ENCODE measurements around the gene FBXW7. TPM values are rescaled to one million over a fixed set of nuclear protein-coding genes. Genes with fewer than 3 reads are reported as not detected.

Gene FBXW7
- polyA plus RNA-seq, 5 donors: 22.3 to 41.8 (median 34.1) TPM

DNA sequence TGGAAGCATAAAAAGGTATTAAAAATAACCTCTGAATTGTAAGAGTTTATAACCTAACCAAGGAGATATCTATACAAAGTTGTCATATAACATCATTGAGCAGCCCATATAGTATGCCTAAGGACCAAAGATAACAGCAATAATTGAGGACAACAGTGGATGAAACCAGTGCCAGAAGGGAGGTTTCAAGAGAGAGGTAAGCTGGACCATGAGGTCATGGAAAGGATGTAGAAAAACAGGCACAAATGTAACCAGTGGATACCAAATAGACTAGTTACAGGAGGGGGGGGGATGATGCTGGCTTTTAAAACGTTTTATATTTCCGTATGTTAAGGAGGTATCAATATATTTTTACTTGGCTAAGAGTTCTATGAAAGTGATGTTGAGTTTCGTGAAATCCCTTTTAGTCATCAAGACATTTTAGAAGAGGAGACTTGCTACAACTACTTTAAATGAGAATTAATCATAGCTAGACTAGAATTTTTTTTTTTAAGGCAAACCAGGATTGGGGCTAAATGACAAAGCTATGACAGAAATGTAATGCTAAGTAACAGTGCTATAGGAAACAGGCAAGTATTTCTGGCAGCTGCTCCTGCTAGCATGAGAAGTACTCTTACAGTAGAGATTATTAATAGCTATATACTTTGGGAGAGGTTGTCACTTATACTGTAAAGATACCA, 161.1 kb downstream of the FBXW7 start:
- no peak for DNase-seq

DNA sequence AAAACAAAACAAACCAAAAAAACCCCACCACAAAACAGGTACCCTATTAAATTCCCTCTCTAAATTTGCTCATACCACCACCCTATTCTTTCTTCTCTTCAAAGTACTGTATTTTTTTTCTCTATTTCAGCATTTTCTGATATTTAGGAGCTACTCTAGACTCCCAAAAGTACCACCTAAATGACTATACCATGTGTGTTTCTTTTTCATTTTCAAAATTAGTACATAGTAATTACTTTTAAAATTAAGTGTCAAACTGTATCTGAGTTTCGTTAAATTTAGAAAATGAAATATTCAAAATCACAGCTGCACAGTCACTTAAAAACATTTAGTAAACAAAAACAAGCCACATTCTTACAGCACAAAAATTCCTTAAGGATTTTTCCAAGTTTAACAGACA, 161.7 kb downstream of the FBXW7 start:
- DNase-seq: no peak

DNA sequence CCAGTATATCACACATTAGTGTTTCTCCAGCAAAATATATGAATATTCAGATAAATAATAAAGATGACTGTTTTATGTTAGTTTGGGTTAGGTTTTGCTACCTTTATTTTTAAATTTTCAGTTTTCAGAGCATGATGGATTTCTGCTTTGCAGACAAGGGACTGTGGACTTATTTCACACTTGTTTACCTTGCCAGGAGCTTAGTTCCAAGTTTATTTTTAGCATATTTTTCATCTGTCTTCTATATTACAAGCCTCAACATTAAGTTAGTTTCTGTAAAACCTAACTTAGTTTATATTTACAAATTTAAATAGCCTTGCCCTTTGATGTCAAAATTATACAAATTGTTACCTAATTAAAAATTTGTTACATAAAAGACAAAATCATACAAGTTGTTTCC, 163.4 kb downstream of the FBXW7 start:
- DNase-seq: no peak

GRCh38 chr4:152369902-152370295, 166.0 kb downstream of the FBXW7 start:
- no peak for DNase-seq

DNA sequence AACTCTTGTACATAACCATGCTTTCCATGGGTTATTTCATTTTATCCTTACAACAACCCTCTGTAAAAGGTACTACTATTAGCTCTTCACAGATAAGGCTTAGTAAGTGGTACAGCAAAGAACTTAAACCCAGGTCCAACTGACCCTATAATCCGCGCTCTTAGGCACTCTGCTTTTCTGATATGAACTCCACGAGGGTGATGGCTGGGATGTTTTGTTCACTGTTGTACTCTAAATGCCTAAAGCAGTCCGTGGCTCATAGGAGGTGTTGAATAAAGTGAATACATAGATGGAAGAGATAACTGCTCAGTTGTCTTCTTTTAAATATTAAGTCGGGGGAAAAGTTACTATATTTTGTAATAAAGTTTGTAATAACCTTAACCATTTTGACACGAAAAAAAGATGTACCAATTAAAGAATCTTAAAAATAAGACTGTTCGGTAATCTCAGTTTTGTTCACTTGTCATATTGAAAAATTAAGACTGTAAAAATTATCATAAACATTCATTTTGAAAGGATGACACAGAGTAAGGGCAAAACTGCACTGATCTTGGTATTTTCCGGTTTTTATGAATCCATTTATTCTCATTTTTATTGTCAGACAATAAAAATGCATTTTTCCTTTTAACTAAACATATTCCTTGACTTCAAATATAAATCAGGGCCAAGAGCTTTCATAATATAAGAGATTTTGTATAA, 166.5 kb downstream of the FBXW7 start:
- no peak for DNase-seq

GRCh38 chr4:152368001-152368400, 167.9 kb downstream of the FBXW7 start:
- DNase-seq: no peak

DNA sequence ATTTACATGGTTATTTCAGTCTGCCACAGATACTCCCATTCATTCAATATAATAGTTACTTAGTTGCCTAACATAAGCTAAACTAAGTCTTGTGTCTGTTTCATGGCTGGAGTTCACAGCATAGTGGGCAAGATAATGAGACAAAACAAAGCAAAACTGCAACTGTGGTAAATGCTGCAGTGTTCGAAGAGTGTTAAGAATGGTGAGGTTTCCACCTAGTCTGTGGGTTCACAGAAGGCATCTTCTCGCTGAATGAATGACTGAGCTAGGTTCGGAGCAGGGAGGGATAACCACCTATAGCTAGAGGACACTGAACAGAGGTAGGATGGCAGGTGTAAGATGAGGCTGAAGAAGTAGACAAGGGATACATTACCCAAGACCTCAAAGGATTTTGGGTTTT, 171.0 kb downstream of the FBXW7 start:
- no peak for DNase-seq

- DNase-seq: no peak
These were observed 171.5 kb downstream of the FBXW7 start for GRCh38 chr4:152364383-152364782.

GRCh38 chr4:152363904-152364303, 172.0 kb downstream of the FBXW7 start:
- DNase-seq: no peak

- no peak for DNase-seq
These were observed 172.8 kb downstream of the FBXW7 start for GRCh38 chr4:152363086-152363485.

- DNase-seq: no peak
These were observed 175.9 kb downstream of the FBXW7 start for GRCh38 chr4:152360045-152360410.

DNA sequence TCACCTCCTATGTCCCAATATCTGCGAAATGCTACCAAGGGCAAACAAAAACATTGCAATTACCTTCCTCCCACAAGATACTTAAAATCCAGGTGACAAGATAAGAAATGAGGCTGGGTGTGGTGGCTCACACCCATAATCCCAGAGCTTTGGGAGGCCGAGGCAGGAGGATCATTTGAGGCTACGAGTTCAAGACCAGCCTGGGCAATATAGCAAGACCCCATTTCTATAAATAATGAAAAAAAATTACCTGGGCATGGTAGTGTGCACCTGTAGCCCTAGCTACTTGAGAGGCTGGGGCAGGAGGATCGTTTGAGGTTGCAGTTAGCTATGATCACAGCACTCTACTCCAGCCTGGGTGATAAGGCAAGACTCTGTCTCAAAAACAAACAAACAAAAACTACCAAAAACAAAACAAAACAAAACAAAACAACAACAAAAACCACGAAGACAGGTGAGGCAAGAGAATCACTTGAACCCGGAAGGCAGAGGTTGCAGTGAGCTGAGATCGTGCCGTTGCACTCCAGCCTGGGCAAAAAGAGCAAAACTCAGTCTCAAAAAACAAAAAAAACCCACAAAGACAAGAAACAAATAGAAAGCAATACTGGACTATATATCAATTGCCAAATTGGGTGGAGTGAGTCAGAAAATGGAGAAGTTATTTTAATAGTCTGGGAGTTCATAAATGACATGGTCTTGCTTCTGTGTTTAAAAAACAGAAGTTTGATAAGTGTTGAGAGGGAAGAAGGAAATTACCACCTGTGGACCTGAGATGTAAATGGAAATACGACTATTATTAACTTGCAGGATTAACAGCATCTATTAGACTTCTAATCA, 176.5 kb downstream of the FBXW7 start:
- DNase-seq: no peak

DNA sequence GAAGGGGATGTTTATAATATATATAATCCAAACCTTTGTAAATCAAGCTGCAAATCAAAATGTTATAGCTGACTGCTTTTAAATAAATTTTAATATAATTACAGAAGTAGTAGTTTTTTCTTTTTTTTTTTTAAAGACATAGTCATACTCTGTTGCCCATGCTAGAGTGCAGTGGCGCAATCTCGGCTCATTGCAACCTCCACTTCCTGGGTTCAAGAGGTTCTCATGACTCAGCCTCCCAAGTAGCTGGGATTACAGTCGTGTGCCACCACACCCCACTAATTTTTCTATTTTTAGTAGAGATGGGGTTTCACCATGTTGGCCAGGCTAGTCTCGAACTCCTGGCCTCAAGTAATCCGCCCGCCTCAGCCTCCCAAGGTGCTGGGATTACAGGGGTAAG, 178.7 kb downstream of the FBXW7 start:
- DNase-seq: no peak

DNA sequence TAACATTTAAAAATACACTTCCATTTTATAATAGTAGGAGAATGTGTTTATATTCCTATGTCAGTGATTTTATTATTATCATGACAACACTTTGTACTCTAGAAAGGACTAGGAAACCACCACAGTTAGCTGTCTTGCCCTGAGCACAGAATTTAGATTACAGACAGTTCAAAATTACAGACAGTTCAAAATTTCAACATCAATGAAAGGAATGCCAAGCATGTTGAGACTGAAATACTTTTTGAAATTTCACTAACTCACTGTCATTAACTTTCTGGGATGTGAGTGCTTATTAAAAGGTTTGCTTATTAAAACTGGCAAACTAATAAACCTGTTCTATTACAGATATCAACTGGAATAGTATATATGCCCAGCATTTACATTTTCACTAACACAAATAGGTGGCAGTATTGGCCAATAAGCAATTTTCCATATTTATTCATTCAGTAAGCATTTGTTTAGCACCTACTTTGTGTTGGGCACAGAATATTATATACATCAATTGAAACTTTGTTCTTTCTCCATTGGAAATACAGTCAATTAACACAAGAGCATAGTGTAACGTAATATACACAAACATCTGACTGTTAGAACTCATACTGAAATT, 179.4 kb downstream of the FBXW7 start:
- no peak for DNase-seq

DNA sequence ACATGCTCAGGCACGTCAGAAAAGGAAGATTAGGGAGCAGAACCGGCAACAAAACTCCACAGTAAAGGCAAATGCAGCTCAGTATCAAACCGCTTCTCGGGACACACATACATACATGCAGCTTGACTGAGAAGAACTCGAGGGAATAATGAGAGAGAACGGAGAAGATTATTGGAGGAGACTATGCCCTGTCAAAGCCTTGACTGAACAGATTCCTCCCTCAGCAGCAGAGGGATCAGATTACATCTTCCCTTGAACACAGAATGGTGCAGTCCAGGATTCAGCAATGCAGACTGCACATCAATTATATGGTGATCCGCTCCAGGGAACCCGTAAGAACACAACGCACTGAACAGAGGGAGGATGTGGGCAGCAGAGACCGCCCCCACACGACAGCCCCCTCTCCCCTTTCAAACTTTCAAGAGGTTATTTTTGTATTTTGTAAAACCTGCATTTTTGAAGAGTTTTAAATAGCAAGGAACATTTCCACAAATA, 183.2 kb downstream of the FBXW7 start:
- peak; percentile 84 to 91 for DNase-seq

- DNase-seq: no peak
These were observed 183.7 kb downstream of the FBXW7 start for GRCh38 chr4:152352215-152352614.

DNA sequence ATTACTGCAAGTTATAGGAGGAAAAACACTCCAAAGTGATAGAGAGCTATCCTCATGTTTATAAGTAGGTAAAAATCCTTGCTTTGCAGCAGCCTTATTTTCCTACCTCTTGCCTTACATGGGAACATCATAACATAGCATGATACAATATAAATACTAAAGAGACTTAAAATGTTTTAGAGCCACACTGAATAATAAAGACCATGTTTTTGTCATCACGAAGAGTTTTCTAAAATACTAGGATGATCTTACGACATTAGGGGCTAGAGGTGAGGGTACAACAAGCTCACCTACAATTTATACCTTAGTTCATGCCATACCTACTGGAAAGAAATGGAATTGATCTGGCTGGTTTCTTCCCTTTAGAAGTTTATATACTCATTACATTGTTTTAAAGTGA, 184.8 kb downstream of the FBXW7 start:
- no peak for DNase-seq

DNA sequence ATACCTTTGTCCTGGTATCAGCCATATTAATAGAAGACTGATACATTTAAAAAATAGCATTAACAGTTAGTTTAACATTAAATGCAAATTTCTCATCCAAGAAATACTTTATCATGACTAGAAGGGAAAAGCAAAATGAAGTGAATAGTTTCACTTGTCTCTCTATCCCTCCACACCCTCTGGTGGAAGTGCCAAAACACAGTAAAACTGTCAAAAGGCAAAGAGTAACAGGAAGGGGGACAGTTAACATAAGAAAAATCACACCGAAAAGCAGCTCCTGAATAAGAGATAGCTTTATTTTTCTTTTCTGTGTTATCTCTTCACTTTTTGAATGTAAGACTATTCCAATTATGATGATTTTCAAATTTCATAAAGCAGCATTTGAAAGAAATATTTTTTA, 187.2 kb downstream of the FBXW7 start:
- DNase-seq: no peak

DNA sequence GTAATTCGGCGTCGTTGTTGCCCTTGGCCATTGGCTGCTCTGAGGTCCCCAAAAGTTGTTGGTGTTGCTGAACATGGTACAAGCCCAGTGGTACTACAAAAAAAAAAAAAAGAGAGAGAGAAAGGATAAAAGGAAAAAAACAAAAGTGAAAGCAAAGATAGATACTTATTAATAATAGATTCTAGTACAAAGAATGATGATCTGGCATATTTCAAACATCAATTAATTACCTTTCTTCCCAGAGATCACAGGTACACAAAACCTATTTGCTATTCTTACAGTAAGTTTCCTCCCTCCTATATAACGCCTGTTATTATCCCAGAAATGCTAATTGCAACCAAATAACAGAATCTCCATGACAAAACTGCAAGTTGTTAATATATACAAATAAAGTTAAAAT, 188.9 kb downstream of the FBXW7 start:
- DNase-seq: no peak

DNA sequence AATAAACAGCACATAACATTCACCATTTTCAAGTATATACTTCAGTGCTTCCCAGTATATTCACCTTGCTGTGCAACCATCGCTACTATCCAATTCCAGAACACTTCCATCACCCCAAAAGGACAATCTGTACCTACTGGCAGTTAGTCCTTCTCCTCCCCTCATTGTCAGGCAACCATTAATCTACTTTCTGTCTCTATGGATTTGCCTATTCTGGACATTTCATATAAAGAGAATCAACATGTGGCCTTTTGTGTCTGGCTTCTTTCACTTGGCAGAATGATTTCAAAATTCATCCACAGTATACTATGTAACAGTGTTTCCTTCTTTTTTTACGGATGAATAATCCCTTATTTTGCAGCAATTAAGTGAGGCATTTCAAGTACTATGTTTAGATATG, 189.4 kb downstream of the FBXW7 start:
- no peak for DNase-seq

DNA sequence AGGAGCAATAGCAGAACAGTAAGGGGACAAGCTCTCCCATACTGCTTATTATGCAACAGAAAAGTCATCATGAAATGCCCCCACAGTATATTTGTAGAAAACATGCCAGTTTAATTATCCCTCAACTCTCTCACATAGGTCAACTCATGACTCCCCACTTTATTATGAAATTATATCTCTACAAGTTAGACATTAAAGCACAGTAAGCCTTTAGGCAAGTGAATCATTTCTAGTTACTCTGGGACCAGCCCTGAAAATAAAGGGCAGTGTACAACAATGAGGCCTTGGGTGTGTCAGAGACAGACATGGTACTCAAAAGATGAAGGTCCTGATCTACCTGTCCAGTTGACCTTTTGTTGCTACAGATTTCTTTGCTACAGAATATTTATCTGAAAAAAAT, 191.9 kb downstream of the FBXW7 start:
- no peak for DNase-seq

- DNase-seq: no peak
These were observed 193.6 kb downstream of the FBXW7 start for GRCh38 chr4:152342293-152342692.
